ENCODE measurements around the gene SKI.
"Not testable (repeated sequence)": the region's sequence is repeated elsewhere in the genome, so short reads cannot be mapped to it uniquely, and the experiment has no call there.

Gene SKI

GRCh38 chr1:2320006-2320405 lies 91.9 kb downstream of the SKI start:
- DNase-seq (ENCODE audit: low spot score): no peak

GRCh38 chr1:2320760-2321667 lies 92.9 kb downstream of the SKI start:
- no peak for DNase-seq (ENCODE audit: low spot score)

- no peak for DNase-seq (ENCODE audit: low spot score)
These were observed 94.0 kb downstream of the SKI start for GRCh38 chr1:2322065-2322571.

- DNase-seq (ENCODE audit: low spot score): no peak
These were observed 94.6 kb downstream of the SKI start for GRCh38 chr1:2322581-2323211.

GRCh38 chr1:2323451-2323974 lies 95.4 kb downstream of the SKI start:
- no peak for DNase-seq (ENCODE audit: low spot score)

- no peak for DNase-seq (ENCODE audit: low spot score)
These were observed 96.6 kb downstream of the SKI start for GRCh38 chr1:2324553-2325366.

- no peak for DNase-seq (ENCODE audit: low spot score)
These were observed 98.4 kb downstream of the SKI start for GRCh38 chr1:2326524-2326923.

- not testable (repeated sequence) for DNase-seq (ENCODE audit: low spot score)
These were observed 99.0 kb downstream of the SKI start for GRCh38 chr1:2327162-2327561.

- DNase-seq (ENCODE audit: low spot score): no peak
These were observed 99.7 kb downstream of the SKI start for GRCh38 chr1:2327841-2328240.

GRCh38 chr1:2328676-2329455 lies 100.7 kb downstream of the SKI start:
- no peak for DNase-seq (ENCODE audit: low spot score)

- DNase-seq (ENCODE audit: low spot score): no peak
These were observed 101.9 kb downstream of the SKI start for GRCh38 chr1:2330035-2330434.

GRCh38 chr1:2330519-2331199 lies 102.5 kb downstream of the SKI start:
- no peak for DNase-seq (ENCODE audit: low spot score)

GRCh38 chr1:2331200-2331544 lies 103.1 kb downstream of the SKI start:
- DNase-seq (ENCODE audit: low spot score): no peak

GRCh38 chr1:2331580-2331979 lies 103.5 kb downstream of the SKI start:
- DNase-seq (ENCODE audit: low spot score): not testable (repeated sequence)

GRCh38 chr1:2334366-2334765 lies 106.2 kb downstream of the SKI start:
- DNase-seq (ENCODE audit: low spot score): no peak

GRCh38 chr1:2334883-2335534 lies 106.9 kb downstream of the SKI start:
- no peak for DNase-seq (ENCODE audit: low spot score)

- DNase-seq (ENCODE audit: low spot score): no peak
These were observed 107.8 kb downstream of the SKI start for GRCh38 chr1:2335721-2336455.

- DNase-seq (ENCODE audit: low spot score): no peak
These were observed 108.4 kb downstream of the SKI start for GRCh38 chr1:2336499-2336898.

GRCh38 chr1:2337081-2337480 lies 109.0 kb downstream of the SKI start:
- no peak for DNase-seq (ENCODE audit: low spot score)

Measured in SK-N-DZ (cell line).